Cardiac fibroblast (primary cell): ENCODE measurements around the gene NRXN3.

Experiments
- DNase-seq, 2 donors: peaks; one replicate each; pipeline versions ENCODE4 v3.0.0 to v3.0.0-alpha.2; 2010; ENCODE audit warnings: low read depth in 2 of 2
- H3K4me3 ChIP-seq, 2 donors: replicated peaks in 1 of 2; 1 replicate in 1 of 2; 2 replicates in 1 of 2; pipeline ENCODE4 v1.5.1; 2011; ENCODE audit warnings: low read depth in 2 of 2, low read length in 2 of 2, mild to moderate bottlenecking in 2 of 2, moderate library complexity in 1 of 2
- CTCF ChIP-seq: IDR thresholded peaks from one replicate; pipeline ENCODE4 v1.5.1; 2011; ENCODE audit warnings: low read depth, mild to moderate bottlenecking, low read length, inconsistent platforms

NRXN3 gene

DNA sequence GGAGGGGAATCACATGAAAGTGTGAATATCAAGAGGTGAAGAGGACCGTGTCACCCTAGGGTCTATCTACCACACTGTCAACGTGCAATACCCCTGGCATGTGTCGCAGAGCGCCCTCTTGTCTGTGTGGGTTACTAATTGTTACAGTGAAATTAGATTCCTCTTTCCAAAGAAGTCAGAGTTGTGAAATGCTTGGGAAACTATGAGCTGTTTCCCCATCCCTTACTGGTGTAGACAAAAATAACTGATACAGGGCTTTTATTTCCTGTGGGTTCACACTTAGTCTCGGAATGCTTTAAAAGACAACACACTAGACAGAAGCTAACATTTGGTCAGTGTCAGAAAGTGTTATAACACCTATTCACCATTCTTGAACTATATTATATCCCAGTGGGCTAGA lies 597.3 kb downstream of the NRXN3 start:
- DNase-seq: peak in 1 of 2 donors; percentile 21
- no peak overlapping the region for H3K4me3 ChIP-seq
- TF ChIP-seq CTCF: no peak

GRCh38 chr14:78782551-78782950 lies 612.4 kb downstream of the NRXN3 start:
- DNase-seq: no peak
- no peak overlapping the region for H3K4me3 ChIP-seq
- no peak for TF ChIP-seq CTCF

DNA sequence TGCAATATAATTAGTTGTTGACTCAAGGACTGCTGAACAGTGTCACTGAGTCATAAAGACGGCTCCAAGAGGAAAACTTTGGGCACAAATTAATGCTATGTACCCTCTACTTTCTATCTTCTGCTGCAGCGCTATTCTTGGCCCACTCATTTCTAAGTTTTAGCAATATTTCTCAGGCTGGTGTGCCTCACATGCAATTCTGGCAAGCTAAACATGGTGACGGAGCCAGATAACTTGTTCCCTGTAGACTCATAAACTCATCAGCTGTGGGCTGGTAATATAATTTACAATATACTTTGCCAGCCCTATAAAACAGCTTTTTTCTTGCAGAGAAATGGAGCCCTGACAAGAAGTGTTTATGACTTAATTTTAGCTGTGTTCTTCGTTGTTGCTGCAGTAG lies 615.1 kb downstream of the NRXN3 start:
- no peak for TF ChIP-seq CTCF
- no peak for DNase-seq
- H3K4me3 ChIP-seq: no peak overlapping the region

DNA sequence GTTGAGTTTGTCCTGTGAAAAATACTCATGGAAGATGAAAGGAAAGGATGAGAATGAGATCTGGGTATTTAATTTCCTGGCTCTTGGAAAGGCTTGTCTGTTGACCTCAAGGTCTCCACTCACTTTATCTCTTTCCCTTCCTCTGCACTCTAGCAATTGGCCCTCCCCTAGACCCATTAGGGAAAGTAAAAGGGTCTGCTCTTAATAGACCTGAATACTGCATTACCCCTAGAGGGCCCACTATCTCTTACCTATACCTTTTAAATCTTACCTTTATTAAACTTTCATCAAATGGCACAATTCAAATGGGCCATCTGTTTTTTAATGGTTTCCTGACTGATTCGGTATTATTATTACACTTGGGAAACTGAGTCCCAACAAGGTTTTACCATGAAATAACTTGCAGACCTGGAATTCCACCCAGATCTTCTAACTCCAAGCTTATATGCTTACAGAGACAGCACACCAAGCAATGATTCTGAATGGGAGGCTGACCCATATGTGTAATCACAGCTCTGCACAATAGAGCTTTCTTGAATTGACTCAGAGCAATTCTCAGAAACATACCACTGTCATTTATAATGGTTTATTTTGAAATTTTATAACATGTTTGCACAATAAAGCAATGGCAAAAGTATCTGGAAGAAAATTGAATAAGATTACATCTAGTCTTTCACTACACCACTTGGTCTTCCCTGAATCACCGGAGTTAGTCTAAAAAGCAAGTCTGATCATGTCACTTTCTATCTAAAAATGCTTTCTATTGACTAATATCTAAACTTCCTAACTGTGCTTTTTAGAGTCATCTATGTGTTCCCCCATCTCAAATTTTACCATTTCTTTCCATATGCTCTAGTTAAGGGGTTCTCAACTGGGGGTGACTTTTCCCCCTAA lies 618.5 kb downstream of the NRXN3 start:
- TF ChIP-seq CTCF: no peak
- no peak for DNase-seq
- no peak overlapping the region for H3K4me3 ChIP-seq

- TF ChIP-seq CTCF: no peak
- no peak for DNase-seq
- no peak overlapping the region for H3K4me3 ChIP-seq
Observed at GRCh38 chr14:78790271-78790670, 620.1 kb downstream of the NRXN3 start.

DNA sequence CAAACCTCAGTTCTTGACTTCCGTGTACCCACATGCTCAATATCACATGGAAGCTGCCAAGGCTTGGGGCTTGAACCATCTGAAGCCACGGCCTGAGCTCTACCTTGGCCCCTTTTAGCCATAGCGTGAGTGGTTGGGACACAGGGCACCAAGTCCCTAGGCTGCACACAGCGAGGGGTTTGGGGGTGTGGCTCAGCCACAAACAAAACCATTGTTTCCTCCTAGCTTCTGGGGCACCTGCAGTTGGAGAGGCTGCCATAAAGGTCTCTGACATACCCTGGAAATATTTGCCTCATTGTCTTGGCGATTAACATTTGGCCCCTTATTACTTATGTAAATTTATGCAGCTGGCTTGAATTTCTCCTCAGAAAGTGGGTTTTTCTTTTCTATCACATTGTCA lies 628.6 kb downstream of the NRXN3 start:
- no peak for DNase-seq
- no peak for TF ChIP-seq CTCF
- no peak overlapping the region for H3K4me3 ChIP-seq

GRCh38 chr14:78805570-78805969 lies 635.4 kb downstream of the NRXN3 start:
- DNase-seq: no peak
- TF ChIP-seq CTCF: no peak
- no peak overlapping the region for H3K4me3 ChIP-seq
